Duodenal mucosa (tissue), 2 donors: ENCODE results near the gene MLXIP.

Experiments used
- H3K27ac ChIP-seq: one replicate; pipeline ENCODE4 v1.7.0; 2013; ENCODE audit warnings: low read depth, low read length
- H3K27me3 ChIP-seq, 2 donors: one replicate each; pipeline ENCODE4 v1.7.0; 2013; ENCODE audit warnings: low read length in 2 of 2, control low read depth in 1 of 2; ENCODE audit not compliant: insufficient read depth in 2 of 2, control insufficient read depth in 1 of 2
- H3K36me3 ChIP-seq, 2 donors: one replicate each; pipeline ENCODE4 v1.7.0; 2013; ENCODE audit warnings: low read length in 2 of 2, control low read depth in 1 of 2; ENCODE audit not compliant: insufficient read depth in 2 of 2, control insufficient read depth in 1 of 2
- H3K4me1 ChIP-seq, 2 donors: one replicate each; pipeline ENCODE4 v1.7.0; 2013; ENCODE audit warnings: low read length in 2 of 2, control low read depth in 1 of 2; ENCODE audit not compliant: insufficient read depth in 2 of 2, control insufficient read depth in 1 of 2
- H3K4me3 ChIP-seq, 2 donors: one replicate each; pipeline ENCODE4 v1.7.0; 2013; ENCODE audit warnings: low read length in 2 of 2, low read depth in 1 of 2
- H3K9ac ChIP-seq, 2 donors: one replicate each; pipeline ENCODE4 v1.7.0; 2013; ENCODE audit warnings: low read length in 2 of 2, low read depth in 1 of 2
- H3K9me3 ChIP-seq, 2 donors: one replicate each; pipeline ENCODE4 v1.7.0; 2013; ENCODE audit warnings: low read length in 2 of 2, control low read depth in 1 of 2; ENCODE audit not compliant: control insufficient read depth in 1 of 2

The MLXIP gene

GRCh38 chr12:122076743-122077495 is 1.6 kb upstream of the MLXIP start:
- Histone ChIP-seq H3K9ac (no peak overlapping the region), H3K4me3 (peak overlapping the region in 1 of 2 donors; percentile 25), H3K36me3 (no peaks in the 10 kb centered on the region), H3K27ac (no peak overlapping the region), H3K9me3 (no peaks in the 10 kb centered on the region), H3K27me3 (no peaks in the 10 kb centered on the region), H3K4me1 (peaks cover 25 to 31% of the 10 kb centered on the region in 2 donors)

GRCh38 chr12:122079033-122079531 is 526 bp downstream of the MLXIP start:
- H3K36me3 ChIP-seq = peaks cover 0 to 5% of the 10 kb centered on the region in 2 donors
- peak overlapping the region; percentile 77 to 78 for H3K4me3 ChIP-seq
- H3K27ac ChIP-seq = peak overlapping the region; percentile 67
- H3K9me3 ChIP-seq = no peaks in the 10 kb centered on the region
- peak overlapping the region; percentile 86 to 93 for H3K9ac ChIP-seq
- no peaks in the 10 kb centered on the region for H3K27me3 ChIP-seq
- peaks cover 39 to 47% of the 10 kb centered on the region in 2 donors for H3K4me1 ChIP-seq

GRCh38 chr12:122079532-122080081 is 1.1 kb downstream of the MLXIP start:
- Histone ChIP-seq H3K36me3 (peaks cover 0 to 9% of the 10 kb centered on the region in 2 donors), H3K4me1 (peaks cover 43 to 49% of the 10 kb centered on the region in 2 donors), H3K4me3 (peak overlapping the region; percentile 77 to 78), H3K27me3 (no peaks in the 10 kb centered on the region), H3K27ac (peak overlapping the region; percentile 67), H3K9me3 (no peaks in the 10 kb centered on the region), H3K9ac (peak overlapping the region; percentile 86 to 93)

GRCh38 chr12:122080149-122081082 is 1.9 kb downstream of the MLXIP start:
- H3K9ac ChIP-seq = peak overlapping the region; percentile 86 to 93
- peak overlapping the region; percentile 77 to 78 for H3K4me3 ChIP-seq
- H3K27ac ChIP-seq = peak overlapping the region; percentile 65
- H3K27me3 ChIP-seq = no peaks in the 10 kb centered on the region
- H3K4me1 ChIP-seq = peaks cover 48 to 52% of the 10 kb centered on the region in 2 donors
- no peaks in the 10 kb centered on the region for H3K9me3 ChIP-seq
- H3K36me3 ChIP-seq = peaks cover 0 to 13% of the 10 kb centered on the region in 2 donors

GRCh38 chr12:122081083-122081696 is 2.6 kb downstream of the MLXIP start:
- no peaks in the 10 kb centered on the region for H3K27me3 ChIP-seq
- H3K9me3 ChIP-seq = no peaks in the 10 kb centered on the region
- H3K4me3 ChIP-seq = peak overlapping the region; percentile 77 to 78
- H3K9ac ChIP-seq = peak overlapping the region; percentile 2 to 86
- H3K27ac ChIP-seq = peak overlapping the region; percentile 65
- H3K4me1 ChIP-seq = peaks cover 56 to 60% of the 10 kb centered on the region in 2 donors
- H3K36me3 ChIP-seq = peaks cover 0 to 19% of the 10 kb centered on the region in 2 donors

- Histone ChIP-seq H3K27me3 (no peaks in the 10 kb centered on the region), H3K4me1 (peaks cover 61 to 64% of the 10 kb centered on the region in 2 donors), H3K36me3 (peaks cover 0 to 19% of the 10 kb centered on the region in 2 donors), H3K4me3 (peak overlapping the region; percentile 77 to 78), H3K27ac (peak overlapping the region; percentile 65), H3K9ac (peak overlapping the region; percentile 2 to 86), H3K9me3 (no peaks in the 10 kb centered on the region)
These were observed 3.2 kb downstream of the MLXIP start for GRCh38 chr12:122081697-122082221.

GRCh38 chr12:122082621-122083356 is 4.2 kb downstream of the MLXIP start:
- Histone ChIP-seq H3K27me3 (no peaks in the 10 kb centered on the region), H3K9ac (peak overlapping the region; percentile 2 to 86), H3K4me1 (peaks cover 61 to 64% of the 10 kb centered on the region in 2 donors), H3K27ac (no peak overlapping the region), H3K4me3 (peak overlapping the region; percentile 77 to 78), H3K9me3 (no peaks in the 10 kb centered on the region), H3K36me3 (peaks cover 0 to 19% of the 10 kb centered on the region in 2 donors)

GRCh38 chr12:122084857-122085405 is 6.4 kb downstream of the MLXIP start:
- peaks cover 70 to 72% of the 10 kb centered on the region in 2 donors for H3K4me1 ChIP-seq
- H3K27me3 ChIP-seq = no peaks in the 10 kb centered on the region
- H3K27ac ChIP-seq = no peak overlapping the region
- H3K9me3 ChIP-seq = no peaks in the 10 kb centered on the region
- peaks cover 0 to 24% of the 10 kb centered on the region in 2 donors for H3K36me3 ChIP-seq
- H3K4me3 ChIP-seq = no peak overlapping the region
- no peak overlapping the region for H3K9ac ChIP-seq
